ENCODE data around the gene RAPGEF5. TPM values are rescaled to one million over a fixed set of nuclear protein-coding genes. Genes with fewer than 3 reads are reported as not detected.
A peak's percentile ranks its signal among the peaks of the same experiment; 100 is the strongest.

Gene RAPGEF5
- total RNA-seq, 1 experiment from 2014 or later, result 5.6 TPM

GRCh38 chr7:22109761-22110160, 247.2 kb downstream of the RAPGEF5 start:
- Histone ChIP-seq H4K20me1 (ENCODE audit: low read length) (no peaks in the 10 kb centered on the region), H3K9me3 (ENCODE audit: low read length) (no peaks in the 10 kb centered on the region), H3F3A (ENCODE audit: low read length, unreplicated experiment) (no peaks in the 10 kb centered on the region), H3K79me2 (ENCODE audit: low read length) (no peaks in the 10 kb centered on the region), H3K27ac (ENCODE audit: low read length) (no peak overlapping the region), H3K9ac (ENCODE audit: low read length) (no peak overlapping the region), H3K4me1 (ENCODE audit: insufficient read depth, low read length) (no peaks in the 10 kb centered on the region), H3K4me3 (ENCODE audit: low read length) (no peak overlapping the region), H3K27me3 (ENCODE audit: low read length) (no peaks in the 10 kb centered on the region), H3K9me2 (replicated peaks; ENCODE audit: low read length) (no peaks in the 10 kb centered on the region), H3K36me3 (ENCODE audit: low read depth, low read length) (no peaks in the 10 kb centered on the region), H3K4me2 (ENCODE audit: low read length) (no peak overlapping the region), H2AFZ (ENCODE audit: low read length) (no peak overlapping the region)
- peak; percentile 48 for DNase-seq
- ChIA-PET CTCF (interaction anchor here (0.6 to 1.4 kb wide), 15 partner anchors 8 to 616 kb away, joined by 3 to 16 read pairs (median 3); no protein-coding TSS in a partner anchor), POLR2A (ENCODE audit: unreplicated experiment) (no interaction called here)
- TF ChIP-seq CTCF (conservative IDR thresholded peaks at IDR 0.05; ENCODE audit: low read depth, low read length) (no peak; the same call in 1 of the 2 replicates), EZH2phosphoT487 (IDR thresholded peaks at IDR 0.05; ENCODE audit: borderline replicate concordance, low read length) (no peak), EZH2 (IDR thresholded peaks at IDR 0.05; ENCODE audit: low read length, unreplicated experiment) (no peak)
- peak; percentile 44 for ATAC-seq
- BruUV-seq (replicated peaks), result no TSS peak
- intact Hi-C loops (cut with micrococcal nuclease), result loop anchor here (1.0 to 5.0 kb wide), 5 partner anchors 147 to 391 kb away; partner anchors contain the start of gene STEAP1B

GRCh38 chr7:22108151-22108845, 248.7 kb downstream of the RAPGEF5 start:
- no peaks in the 10 kb centered on the region for H3K36me3 ChIP-seq (ENCODE audit: low read depth, low read length)
- ChIA-PET CTCF (no interaction called here), POLR2A (ENCODE audit: unreplicated experiment) (no interaction called here)
- intact Hi-C loops (cut with micrococcal nuclease), result no loop called here
- TF ChIP-seq CTCF (conservative IDR thresholded peaks at IDR 0.05; ENCODE audit: low read depth, low read length), result no peak
- TF ChIP-seq EZH2 (IDR thresholded peaks at IDR 0.05; ENCODE audit: low read length, unreplicated experiment), result no peak
- no peak for TF ChIP-seq EZH2phosphoT487 (IDR thresholded peaks at IDR 0.05; ENCODE audit: borderline replicate concordance, low read length)
- H4K20me1 ChIP-seq (ENCODE audit: low read length), result no peaks in the 10 kb centered on the region
- no peak overlapping the region for H3K27ac ChIP-seq (ENCODE audit: low read length)
- ATAC-seq (no peak), DNase-seq (no peak)
- no peaks in the 10 kb centered on the region for H3K9me3 ChIP-seq (ENCODE audit: low read length)
- H3K4me1 ChIP-seq (ENCODE audit: insufficient read depth, low read length), result peaks cover 2% of the 10 kb centered on the region
- no peak overlapping the region for H3K9ac ChIP-seq (ENCODE audit: low read length)
- no peaks in the 10 kb centered on the region for H3K27me3 ChIP-seq (ENCODE audit: low read length)
- no peak overlapping the region for H2AFZ ChIP-seq (ENCODE audit: low read length)
- H3K4me3 ChIP-seq (ENCODE audit: low read length), result no peak overlapping the region
- no peaks in the 10 kb centered on the region for H3K9me2 ChIP-seq (replicated peaks; ENCODE audit: low read length)
- H3K4me2 ChIP-seq (ENCODE audit: low read length), result no peak overlapping the region
- no peaks in the 10 kb centered on the region for H3F3A ChIP-seq (ENCODE audit: low read length, unreplicated experiment)
- H3K79me2 ChIP-seq (ENCODE audit: low read length), result no peaks in the 10 kb centered on the region
- no TSS peak for BruUV-seq (replicated peaks)

- Histone ChIP-seq H3K36me3 (ENCODE audit: low read depth, low read length) (no peaks in the 10 kb centered on the region), H3K79me2 (ENCODE audit: low read length) (no peaks in the 10 kb centered on the region), H2AFZ (ENCODE audit: low read length) (no peak overlapping the region), H3K9ac (ENCODE audit: low read length) (no peak overlapping the region), H3K4me1 (ENCODE audit: insufficient read depth, low read length) (peaks cover 6% of the 10 kb centered on the region), H3K4me2 (ENCODE audit: low read length) (no peak overlapping the region), H3K27ac (ENCODE audit: low read length) (no peak overlapping the region), H3F3A (ENCODE audit: low read length, unreplicated experiment) (no peaks in the 10 kb centered on the region), H4K20me1 (ENCODE audit: low read length) (no peaks in the 10 kb centered on the region), H3K27me3 (ENCODE audit: low read length) (no peaks in the 10 kb centered on the region), H3K9me2 (replicated peaks; ENCODE audit: low read length) (no peaks in the 10 kb centered on the region), H3K4me3 (ENCODE audit: low read length) (no peak overlapping the region), H3K9me3 (ENCODE audit: low read length) (no peaks in the 10 kb centered on the region)
- intact Hi-C loops (cut with micrococcal nuclease), result no loop called here
- no peak for ATAC-seq
- CTCF ChIA-PET, result no interaction called here
- POLR2A ChIA-PET (ENCODE audit: unreplicated experiment), result no interaction called here
- no peak for DNase-seq
- no TSS peak for BruUV-seq (replicated peaks)
- TF ChIP-seq EZH2phosphoT487 (IDR thresholded peaks at IDR 0.05; ENCODE audit: borderline replicate concordance, low read length) (no peak), EZH2 (IDR thresholded peaks at IDR 0.05; ENCODE audit: low read length, unreplicated experiment) (no peak), CTCF (conservative IDR thresholded peaks at IDR 0.05; ENCODE audit: low read depth, low read length) (no peak)
Measured at GRCh38 chr7:22105550-22105949, 251.4 kb downstream of the RAPGEF5 start.

All from PC-3 (cell line).